WTC11 (cell line): ENCODE data around the gene RHBDD1. TPM values are rescaled to one million over a fixed set of nuclear protein-coding genes. Genes with fewer than 3 reads are reported as not detected.

Source experiments
- ATAC-seq: fragments of 200-7000 bp; cut with Tn5 transposase; 2 replicates; pipeline ENCODE4 v1.10.0; 2021; ENCODE audit warnings: mild to moderate bottlenecking, moderate library complexity
- CTCF ChIA-PET: fragments of 300-600 bp; sonication (Branson Sonifier 250); formaldehyde crosslinking; loops from one replicate; lab custom pipeline; 2021; ENCODE audit warnings: antibody characterized with exemption; lab: Charles Lee
- POLR2A ChIA-PET: fragments of 350-600 bp; sonication (Branson Sonifier 250); formaldehyde crosslinking; loops from one replicate; lab custom pipeline; 2021; ENCODE audit warnings: antibody characterized with exemption; lab: Charles Lee
- DNase-seq: peaks from one replicate; pipeline ENCODE4 v3.0.0; 2021; ENCODE audit warnings: low spot score
- H3K27ac Mint-ChIP-seq: 2 replicates; pipeline ENCODE4 v1.8.0; 2021; ENCODE audit warnings: mixed read lengths
- H3K27me3 Mint-ChIP-seq: 2 replicates; pipeline ENCODE4 v1.8.0; 2021; ENCODE audit warnings: low read depth, mild to moderate bottlenecking, moderate library complexity, mixed read lengths
- H3K36me3 Mint-ChIP-seq: 2 replicates; pipeline ENCODE4 v1.8.0; 2021; ENCODE audit warnings: mixed read lengths
- H3K4me1 Mint-ChIP-seq: 2 replicates; pipeline ENCODE4 v1.8.0; 2022; ENCODE audit warnings: mixed read lengths
- H3K4me3 Mint-ChIP-seq: 2 replicates; pipeline ENCODE4 v1.8.0; 2021; ENCODE audit warnings: mild to moderate bottlenecking, moderate library complexity, mixed read lengths
- H3K9me3 Mint-ChIP-seq: 2 replicates; pipeline ENCODE4 v1.8.0; 2021; ENCODE audit warnings: mixed read lengths
- CREM ChIP-seq: sonication (generic); formaldehyde crosslinking; IDR thresholded peaks from 2 replicates; pipeline ENCODE4 v1.8.1; 2022; ENCODE audit warnings: mild to moderate bottlenecking, missing genetic modification reagents, moderate library complexity
- EMX1 ChIP-seq: fragments of 250-450 bp; sonication (Bioruptor Pico); IDR thresholded peaks from 2 replicates; pipeline ENCODE4 v1.8.0; 2021; ENCODE audit warnings: mild to moderate bottlenecking
- ERG ChIP-seq: fragments of 250-450 bp; sonication (Bioruptor Pico); IDR thresholded peaks from 2 replicates; pipeline ENCODE4 v1.8.0; 2021; ENCODE audit warnings: mild to moderate bottlenecking
- HMGXB4 ChIP-seq: sonication (generic); formaldehyde crosslinking; IDR thresholded peaks from 2 replicates; pipeline ENCODE4 v1.8.1; 2023; ENCODE audit warnings: mild to moderate bottlenecking, moderate library complexity, missing genetic modification reagents
- MYBL2 ChIP-seq: sonication (generic); formaldehyde crosslinking; IDR thresholded peaks from 2 replicates; pipeline ENCODE4 v1.8.1; 2023; ENCODE audit warnings: mild to moderate bottlenecking, moderate library complexity, missing genetic modification reagents
- NR1H2 ChIP-seq: sonication (generic); formaldehyde crosslinking; IDR thresholded peaks from 2 replicates; pipeline ENCODE4 v1.9.0; 2021; ENCODE audit warnings: mild to moderate bottlenecking, moderate library complexity, missing genetic modification reagents
- PREB ChIP-seq: sonication (generic); formaldehyde crosslinking; IDR thresholded peaks from 2 replicates; pipeline ENCODE4 v1.8.1; 2022; ENCODE audit warnings: mild to moderate bottlenecking, missing genetic modification reagents, moderate library complexity, borderline replicate concordance
- ZNF263 ChIP-seq: sonication (generic); formaldehyde crosslinking; IDR thresholded peaks from 2 replicates; pipeline ENCODE4 v1.8.1; 2022; ENCODE audit warnings: low read depth, mild to moderate bottlenecking, moderate library complexity, missing genetic modification reagents
- ZNF416 ChIP-seq: fragments of 250-450 bp; sonication (Bioruptor Pico); IDR thresholded peaks from 2 replicates; pipeline ENCODE4 v1.9.0; 2021; ENCODE audit warnings: mild to moderate bottlenecking, inconsistent platforms
- ZNF512 ChIP-seq: sonication (generic); formaldehyde crosslinking; IDR thresholded peaks from 2 replicates; pipeline ENCODE4 v1.8.1; 2022; ENCODE audit warnings: missing genetic modification reagents, borderline replicate concordance
- ZSCAN18 ChIP-seq: fragments of 250-450 bp; sonication (Bioruptor Pico); IDR thresholded peaks from 2 replicates; pipeline ENCODE4 v2.1.2; 2022; ENCODE audit warnings: mild to moderate bottlenecking, moderate library complexity
- total RNA-seq: library from RNA; stranded (reverse); gene quantifications from 3 replicates; pipeline ENCODE4 v1.2.3, GENCODE V29; 2021
- TF ChIP-seq, protein P1 (sequence below): sonication (generic); formaldehyde crosslinking; IDR thresholded peaks from 2 replicates; pipeline ENCODE4 v1.8.0; 2023; ENCODE audit warnings: missing genetic modification reagents
- TF ChIP-seq, protein P2 (sequence below): fragments of 250-450 bp; sonication (Bioruptor Pico); IDR thresholded peaks from 2 replicates; pipeline ENCODE4 v1.9.0; 2021; ENCODE audit warnings: mild to moderate bottlenecking, borderline replicate concordance
- TF ChIP-seq, protein P3 (sequence below): sonication (generic); formaldehyde crosslinking; IDR thresholded peaks from 2 replicates; pipeline ENCODE4 v1.8.1; 2022; ENCODE audit warnings: low read depth, missing genetic modification reagents, borderline replicate concordance
- TF ChIP-seq, protein P4 (sequence below): sonication (generic); formaldehyde crosslinking; IDR thresholded peaks from 2 replicates; pipeline ENCODE4 v1.8.1; 2023; ENCODE audit warnings: mild to moderate bottlenecking, missing genetic modification reagents

The RHBDD1 gene
- total RNA-seq, 1 experiment from 2014 or later = 25.7 TPM

GRCh38 chr2:226894752-226895151 is 58.9 kb downstream of the RHBDD1 start:
- ChIA-PET CTCF (no interaction called here), POLR2A (no interaction called here)
- no peak for TF ChIP-seq CREM
- no peak for TF ChIP-seq EMX1
- TF ChIP-seq ZSCAN18 (CRISPR knock-in tag) = no peak
- TF ChIP-seq, protein P1, sequence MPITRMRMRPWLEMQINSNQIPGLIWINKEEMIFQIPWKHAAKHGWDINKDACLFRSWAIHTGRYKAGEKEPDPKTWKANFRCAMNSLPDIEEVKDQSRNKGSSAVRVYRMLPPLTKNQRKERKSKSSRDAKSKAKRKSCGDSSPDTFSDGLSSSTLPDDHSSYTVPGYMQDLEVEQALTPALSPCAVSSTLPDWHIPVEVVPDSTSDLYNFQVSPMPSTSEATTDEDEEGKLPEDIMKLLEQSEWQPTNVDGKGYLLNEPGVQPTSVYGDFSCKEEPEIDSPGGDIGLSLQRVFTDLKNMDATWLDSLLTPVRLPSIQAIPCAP (CRISPR knock-in tag) = no peak
- TF ChIP-seq, protein P2, sequence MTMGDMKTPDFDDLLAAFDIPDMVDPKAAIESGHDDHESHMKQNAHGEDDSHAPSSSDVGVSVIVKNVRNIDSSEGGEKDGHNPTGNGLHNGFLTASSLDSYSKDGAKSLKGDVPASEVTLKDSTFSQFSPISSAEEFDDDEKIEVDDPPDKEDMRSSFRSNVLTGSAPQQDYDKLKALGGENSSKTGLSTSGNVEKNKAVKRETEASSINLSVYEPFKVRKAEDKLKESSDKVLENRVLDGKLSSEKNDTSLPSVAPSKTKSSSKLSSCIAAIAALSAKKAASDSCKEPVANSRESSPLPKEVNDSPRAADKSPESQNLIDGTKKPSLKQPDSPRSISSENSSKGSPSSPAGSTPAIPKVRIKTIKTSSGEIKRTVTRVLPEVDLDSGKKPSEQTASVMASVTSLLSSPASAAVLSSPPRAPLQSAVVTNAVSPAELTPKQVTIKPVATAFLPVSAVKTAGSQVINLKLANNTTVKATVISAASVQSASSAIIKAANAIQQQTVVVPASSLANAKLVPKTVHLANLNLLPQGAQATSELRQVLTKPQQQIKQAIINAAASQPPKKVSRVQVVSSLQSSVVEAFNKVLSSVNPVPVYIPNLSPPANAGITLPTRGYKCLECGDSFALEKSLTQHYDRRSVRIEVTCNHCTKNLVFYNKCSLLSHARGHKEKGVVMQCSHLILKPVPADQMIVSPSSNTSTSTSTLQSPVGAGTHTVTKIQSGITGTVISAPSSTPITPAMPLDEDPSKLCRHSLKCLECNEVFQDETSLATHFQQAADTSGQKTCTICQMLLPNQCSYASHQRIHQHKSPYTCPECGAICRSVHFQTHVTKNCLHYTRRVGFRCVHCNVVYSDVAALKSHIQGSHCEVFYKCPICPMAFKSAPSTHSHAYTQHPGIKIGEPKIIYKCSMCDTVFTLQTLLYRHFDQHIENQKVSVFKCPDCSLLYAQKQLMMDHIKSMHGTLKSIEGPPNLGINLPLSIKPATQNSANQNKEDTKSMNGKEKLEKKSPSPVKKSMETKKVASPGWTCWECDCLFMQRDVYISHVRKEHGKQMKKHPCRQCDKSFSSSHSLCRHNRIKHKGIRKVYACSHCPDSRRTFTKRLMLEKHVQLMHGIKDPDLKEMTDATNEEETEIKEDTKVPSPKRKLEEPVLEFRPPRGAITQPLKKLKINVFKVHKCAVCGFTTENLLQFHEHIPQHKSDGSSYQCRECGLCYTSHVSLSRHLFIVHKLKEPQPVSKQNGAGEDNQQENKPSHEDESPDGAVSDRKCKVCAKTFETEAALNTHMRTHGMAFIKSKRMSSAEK (CRISPR knock-in tag) = no peak
- no peak for TF ChIP-seq ERG (CRISPR knock-in tag)
- no peak for TF ChIP-seq MYBL2 (CRISPR knock-in tag)
- TF ChIP-seq, protein P3, sequence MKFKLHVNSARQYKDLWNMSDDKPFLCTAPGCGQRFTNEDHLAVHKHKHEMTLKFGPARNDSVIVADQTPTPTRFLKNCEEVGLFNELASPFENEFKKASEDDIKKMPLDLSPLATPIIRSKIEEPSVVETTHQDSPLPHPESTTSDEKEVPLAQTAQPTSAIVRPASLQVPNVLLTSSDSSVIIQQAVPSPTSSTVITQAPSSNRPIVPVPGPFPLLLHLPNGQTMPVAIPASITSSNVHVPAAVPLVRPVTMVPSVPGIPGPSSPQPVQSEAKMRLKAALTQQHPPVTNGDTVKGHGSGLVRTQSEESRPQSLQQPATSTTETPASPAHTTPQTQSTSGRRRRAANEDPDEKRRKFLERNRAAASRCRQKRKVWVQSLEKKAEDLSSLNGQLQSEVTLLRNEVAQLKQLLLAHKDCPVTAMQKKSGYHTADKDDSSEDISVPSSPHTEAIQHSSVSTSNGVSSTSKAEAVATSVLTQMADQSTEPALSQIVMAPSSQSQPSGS (CRISPR knock-in tag) = no peak
- no peak for TF ChIP-seq PREB (CRISPR knock-in tag)
- TF ChIP-seq ZNF512 (CRISPR knock-in tag) = no peak
- TF ChIP-seq HMGXB4 (CRISPR knock-in tag) = no peak
- TF ChIP-seq, protein P4, sequence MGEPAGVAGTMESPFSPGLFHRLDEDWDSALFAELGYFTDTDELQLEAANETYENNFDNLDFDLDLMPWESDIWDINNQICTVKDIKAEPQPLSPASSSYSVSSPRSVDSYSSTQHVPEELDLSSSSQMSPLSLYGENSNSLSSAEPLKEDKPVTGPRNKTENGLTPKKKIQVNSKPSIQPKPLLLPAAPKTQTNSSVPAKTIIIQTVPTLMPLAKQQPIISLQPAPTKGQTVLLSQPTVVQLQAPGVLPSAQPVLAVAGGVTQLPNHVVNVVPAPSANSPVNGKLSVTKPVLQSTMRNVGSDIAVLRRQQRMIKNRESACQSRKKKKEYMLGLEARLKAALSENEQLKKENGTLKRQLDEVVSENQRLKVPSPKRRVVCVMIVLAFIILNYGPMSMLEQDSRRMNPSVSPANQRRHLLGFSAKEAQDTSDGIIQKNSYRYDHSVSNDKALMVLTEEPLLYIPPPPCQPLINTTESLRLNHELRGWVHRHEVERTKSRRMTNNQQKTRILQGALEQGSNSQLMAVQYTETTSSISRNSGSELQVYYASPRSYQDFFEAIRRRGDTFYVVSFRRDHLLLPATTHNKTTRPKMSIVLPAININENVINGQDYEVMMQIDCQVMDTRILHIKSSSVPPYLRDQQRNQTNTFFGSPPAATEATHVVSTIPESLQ (CRISPR knock-in tag) = no peak
- no peak for TF ChIP-seq NR1H2 (CRISPR knock-in tag)
- TF ChIP-seq ZNF416 (CRISPR knock-in tag) = no peak
- no peak for TF ChIP-seq ZNF263 (CRISPR knock-in tag)
- H3K4me1 Mint-ChIP-seq = peaks cover 2% of the 10 kb centered on the region; the same call in 1 of the 2 replicates
- DNase-seq (no peak), ATAC-seq (no peak)
- no peak overlapping the region for H3K4me3 Mint-ChIP-seq
- H3K36me3 Mint-ChIP-seq = peaks cover 5% of the 10 kb centered on the region
- H3K9me3 Mint-ChIP-seq = no peaks in the 10 kb centered on the region; the same call in 1 of the 2 replicates
- H3K27me3 Mint-ChIP-seq = no peaks in the 10 kb centered on the region
- H3K27ac Mint-ChIP-seq = no peak overlapping the region
